Measurements from ENCODE around the gene IDI2. TPM values are rescaled to one million over a fixed set of nuclear protein-coding genes. Genes with fewer than 3 reads are reported as not detected.

IDI2 gene
- polyA plus RNA-seq, 1 donor = not detected

- no peak overlapping the region for H3K4me3 ChIP-seq (ENCODE audit: low read length)
- H3K36me3 ChIP-seq (ENCODE audit: control insufficient read depth, insufficient read depth, low read length) = peaks cover 10% of the 10 kb centered on the region
- no peaks in the 10 kb centered on the region for H3K9me3 ChIP-seq (ENCODE audit: control insufficient read depth, low read depth, low read length)
- no CpG with 5 or more reads among the region's 3 CpGs for WGBS (ENCODE audit: insufficient coverage, low lambda C conversion rate)
- H3K27me3 ChIP-seq (ENCODE audit: control insufficient read depth, insufficient read depth, low read length) = no peaks in the 10 kb centered on the region
- H3K4me1 ChIP-seq (ENCODE audit: control insufficient read depth, insufficient read depth, low read length) = no peaks in the 10 kb centered on the region
- no peak overlapping the region for H3K27ac ChIP-seq (ENCODE audit: low read length)
- DNase-seq = no peak
Observed at GRCh38 chr10:1034758-1035157, 9.1 kb upstream of the IDI2 start.

GRCh38 chr10:1033601-1034000 lies 7.9 kb upstream of the IDI2 start:
- Histone ChIP-seq H3K4me3 (ENCODE audit: low read length) (no peak overlapping the region), H3K4me1 (ENCODE audit: control insufficient read depth, insufficient read depth, low read length) (no peaks in the 10 kb centered on the region), H3K36me3 (ENCODE audit: control insufficient read depth, insufficient read depth, low read length) (peaks cover 8% of the 10 kb centered on the region), H3K9me3 (ENCODE audit: control insufficient read depth, low read depth, low read length) (no peaks in the 10 kb centered on the region), H3K27me3 (ENCODE audit: control insufficient read depth, insufficient read depth, low read length) (no peaks in the 10 kb centered on the region), H3K27ac (ENCODE audit: low read length) (no peak overlapping the region)
- no peak for DNase-seq
- no CpG with 5 or more reads among the region's 1 CpG for WGBS (ENCODE audit: insufficient coverage, low lambda C conversion rate)

- DNase-seq = no peak
- WGBS (ENCODE audit: insufficient coverage, low lambda C conversion rate) = no CpG with 5 or more reads among the region's 7 CpGs
- no peaks in the 10 kb centered on the region for H3K36me3 ChIP-seq (ENCODE audit: control insufficient read depth, insufficient read depth, low read length)
- no peaks in the 10 kb centered on the region for H3K27me3 ChIP-seq (ENCODE audit: control insufficient read depth, insufficient read depth, low read length)
- no peak overlapping the region for H3K27ac ChIP-seq (ENCODE audit: low read length)
- no peaks in the 10 kb centered on the region for H3K4me1 ChIP-seq (ENCODE audit: control insufficient read depth, insufficient read depth, low read length)
- H3K9me3 ChIP-seq (ENCODE audit: control insufficient read depth, low read depth, low read length) = no peaks in the 10 kb centered on the region
- no peak overlapping the region for H3K4me3 ChIP-seq (ENCODE audit: low read length)
Observed at GRCh38 chr10:1029838-1030237, 4.2 kb upstream of the IDI2 start.

GRCh38 chr10:1026578-1026977 lies 919 bp upstream of the IDI2 start:
- WGBS (ENCODE audit: insufficient coverage, low lambda C conversion rate) = 98% methylated on average over 4 of the region's 6 CpGs
- no peaks in the 10 kb centered on the region for H3K27me3 ChIP-seq (ENCODE audit: control insufficient read depth, insufficient read depth, low read length)

GRCh38 chr10:1024103-1024502 lies 1.6 kb downstream of the IDI2 start:
- Histone ChIP-seq H3K9me3 (ENCODE audit: control insufficient read depth, low read depth, low read length) (no peaks in the 10 kb centered on the region), H3K27ac (ENCODE audit: low read length) (no peak overlapping the region), H3K36me3 (ENCODE audit: control insufficient read depth, insufficient read depth, low read length) (peaks cover 9% of the 10 kb centered on the region), H3K4me3 (ENCODE audit: low read length) (no peak overlapping the region), H3K4me1 (ENCODE audit: control insufficient read depth, insufficient read depth, low read length) (no peaks in the 10 kb centered on the region), H3K27me3 (ENCODE audit: control insufficient read depth, insufficient read depth, low read length) (no peaks in the 10 kb centered on the region)
- no CpG with 5 or more reads among the region's 12 CpGs for WGBS (ENCODE audit: insufficient coverage, low lambda C conversion rate)
- DNase-seq = no peak

More at GRCh38 chr10:1026578-1026977, 919 bp upstream of the IDI2 start:
- H3K36me3 ChIP-seq (ENCODE audit: control insufficient read depth, insufficient read depth, low read length) = no peaks in the 10 kb centered on the region
- no peaks in the 10 kb centered on the region for H3K9me3 ChIP-seq (ENCODE audit: control insufficient read depth, low read depth, low read length)
- no peak for DNase-seq
- no peak overlapping the region for H3K4me3 ChIP-seq (ENCODE audit: low read length)
- no peak overlapping the region for H3K27ac ChIP-seq (ENCODE audit: low read length)
- H3K4me1 ChIP-seq (ENCODE audit: control insufficient read depth, insufficient read depth, low read length) = no peaks in the 10 kb centered on the region

GRCh38 chr10:1022413-1022812 lies 3.2 kb downstream of the IDI2 start:
- H3K27me3 ChIP-seq (ENCODE audit: control insufficient read depth, insufficient read depth, low read length) = no peaks in the 10 kb centered on the region
- no peaks in the 10 kb centered on the region for H3K9me3 ChIP-seq (ENCODE audit: control insufficient read depth, low read depth, low read length)
- no peaks in the 10 kb centered on the region for H3K4me1 ChIP-seq (ENCODE audit: control insufficient read depth, insufficient read depth, low read length)
- DNase-seq = no peak
- H3K36me3 ChIP-seq (ENCODE audit: control insufficient read depth, insufficient read depth, low read length) = peaks cover 19% of the 10 kb centered on the region
- no CpG with 5 or more reads among the region's 12 CpGs for WGBS (ENCODE audit: insufficient coverage, low lambda C conversion rate)
- H3K4me3 ChIP-seq (ENCODE audit: low read length) = no peak overlapping the region
- H3K27ac ChIP-seq (ENCODE audit: low read length) = no peak overlapping the region

- H3K36me3 ChIP-seq (ENCODE audit: control insufficient read depth, insufficient read depth, low read length) = peaks cover 30% of the 10 kb centered on the region
- H3K27ac ChIP-seq (ENCODE audit: low read length) = no peak overlapping the region
- no peaks in the 10 kb centered on the region for H3K9me3 ChIP-seq (ENCODE audit: control insufficient read depth, low read depth, low read length)
- H3K4me1 ChIP-seq (ENCODE audit: control insufficient read depth, insufficient read depth, low read length) = no peaks in the 10 kb centered on the region
- no CpG with 5 or more reads among the region's 9 CpGs for WGBS (ENCODE audit: insufficient coverage, low lambda C conversion rate)
- H3K4me3 ChIP-seq (ENCODE audit: low read length) = no peak overlapping the region
- no peaks in the 10 kb centered on the region for H3K27me3 ChIP-seq (ENCODE audit: control insufficient read depth, insufficient read depth, low read length)
- no peak for DNase-seq
Observed at GRCh38 chr10:1020958-1021357, 4.7 kb downstream of the IDI2 start.

- no CpG with 5 or more reads among the region's 10 CpGs for WGBS (ENCODE audit: insufficient coverage, low lambda C conversion rate)
- H3K4me1 ChIP-seq (ENCODE audit: control insufficient read depth, insufficient read depth, low read length) = no peaks in the 10 kb centered on the region
- no peaks in the 10 kb centered on the region for H3K27me3 ChIP-seq (ENCODE audit: control insufficient read depth, insufficient read depth, low read length)
- peaks cover 35% of the 10 kb centered on the region for H3K36me3 ChIP-seq (ENCODE audit: control insufficient read depth, insufficient read depth, low read length)
- no peak for DNase-seq
- no peaks in the 10 kb centered on the region for H3K9me3 ChIP-seq (ENCODE audit: control insufficient read depth, low read depth, low read length)
- no peak overlapping the region for H3K27ac ChIP-seq (ENCODE audit: low read length)
- no peak overlapping the region for H3K4me3 ChIP-seq (ENCODE audit: low read length)
Observed at GRCh38 chr10:1020460-1020859, 5.2 kb downstream of the IDI2 start.

- H3K4me1 ChIP-seq (ENCODE audit: control insufficient read depth, insufficient read depth, low read length) = no peaks in the 10 kb centered on the region
- H3K27ac ChIP-seq (ENCODE audit: low read length) = no peak overlapping the region
- H3K36me3 ChIP-seq (ENCODE audit: control insufficient read depth, insufficient read depth, low read length) = peaks cover 44% of the 10 kb centered on the region
- H3K9me3 ChIP-seq (ENCODE audit: control insufficient read depth, low read depth, low read length) = no peaks in the 10 kb centered on the region
- no peak for DNase-seq
- no CpG with 5 or more reads among the region's 10 CpGs for WGBS (ENCODE audit: insufficient coverage, low lambda C conversion rate)
- no peak overlapping the region for H3K4me3 ChIP-seq (ENCODE audit: low read length)
- no peaks in the 10 kb centered on the region for H3K27me3 ChIP-seq (ENCODE audit: control insufficient read depth, insufficient read depth, low read length)
Observed at GRCh38 chr10:1019362-1019761, 6.3 kb downstream of the IDI2 start.

- Histone ChIP-seq H3K9me3 (ENCODE audit: control insufficient read depth, low read depth, low read length) (no peaks in the 10 kb centered on the region), H3K4me3 (ENCODE audit: low read length) (no peak overlapping the region), H3K36me3 (ENCODE audit: control insufficient read depth, insufficient read depth, low read length) (peaks cover 74% of the 10 kb centered on the region), H3K4me1 (ENCODE audit: control insufficient read depth, insufficient read depth, low read length) (no peaks in the 10 kb centered on the region), H3K27me3 (ENCODE audit: control insufficient read depth, insufficient read depth, low read length) (no peaks in the 10 kb centered on the region), H3K27ac (ENCODE audit: low read length) (no peak overlapping the region)
- WGBS (ENCODE audit: insufficient coverage, low lambda C conversion rate) = no CpG with 5 or more reads among the region's 11 CpGs
- DNase-seq = no peak
Observed at GRCh38 chr10:1015688-1016087, 10.0 kb downstream of the IDI2 start.

- Histone ChIP-seq H3K4me1 (ENCODE audit: control insufficient read depth, insufficient read depth, low read length) (no peaks in the 10 kb centered on the region), H3K27ac (ENCODE audit: low read length) (no peak overlapping the region), H3K27me3 (ENCODE audit: control insufficient read depth, insufficient read depth, low read length) (no peaks in the 10 kb centered on the region), H3K9me3 (ENCODE audit: control insufficient read depth, low read depth, low read length) (no peaks in the 10 kb centered on the region), H3K4me3 (ENCODE audit: low read length) (no peak overlapping the region), H3K36me3 (ENCODE audit: control insufficient read depth, insufficient read depth, low read length) (peaks cover 86% of the 10 kb centered on the region)
- DNase-seq = no peak
- WGBS (ENCODE audit: insufficient coverage, low lambda C conversion rate) = no CpG with 5 or more reads among the region's 16 CpGs
Observed at GRCh38 chr10:1011696-1012095, 14.0 kb downstream of the IDI2 start.
